ENCODE results near the gene RASGRF2. TPM values are rescaled to one million over a fixed set of nuclear protein-coding genes. Genes with fewer than 3 reads are reported as not detected.
A peak's percentile ranks its signal among the peaks of the same experiment; 100 is the strongest.

Gene RASGRF2
- total RNA-seq, 1 experiment from 2014 or later = 9.1 TPM

GRCh38 chr5:81169924-81170323 is 209.8 kb downstream of the RASGRF2 start:
- Histone ChIP-seq H3K9me3 (ENCODE audit: low read depth, low read length, poor library complexity, severe bottlenecking) (no peaks in the 10 kb centered on the region), H3K27ac (ENCODE audit: low read depth, low read length, poor library complexity, severe bottlenecking) (no peak overlapping the region), H3K36me3 (ENCODE audit: insufficient read depth, low read length, poor library complexity, severe bottlenecking) (no peaks in the 10 kb centered on the region), H3K27me3 (replicated peaks; ENCODE audit: insufficient read depth, low read depth, low read length, poor library complexity) (no peaks in the 10 kb centered on the region), H3K4me1 (ENCODE audit: insufficient read depth, low read length, poor library complexity, severe bottlenecking) (no peaks in the 10 kb centered on the region), H3K4me3 (ENCODE audit: low read depth, low read length, poor library complexity, severe bottlenecking) (no peak overlapping the region)
- no TSS peak for BruUV-seq (replicated peaks)
- intact Hi-C loops (cut with micrococcal nuclease; ENCODE audit: unreplicated experiment) = loop anchor here (5.0 to 10.0 kb wide), 3 partner anchors 205 to 458 kb away; partner anchors contain the start of gene RASGRF2
- CTCF ChIA-PET = no interaction called here
- POLR2A ChIA-PET (ENCODE audit: low non-redundant PET) = no interaction called here
- DNase-seq (ENCODE audit: low spot score) = no peak
- no peak for TF ChIP-seq CTCF (conservative IDR thresholded peaks at IDR 0.05; ENCODE audit: low read depth, low read length)
- no peak for TF ChIP-seq EZH2 (IDR thresholded peaks at IDR 0.05; ENCODE audit: borderline replicate concordance, low read depth, low read length, poor library complexity, severe bottlenecking)

DNA sequence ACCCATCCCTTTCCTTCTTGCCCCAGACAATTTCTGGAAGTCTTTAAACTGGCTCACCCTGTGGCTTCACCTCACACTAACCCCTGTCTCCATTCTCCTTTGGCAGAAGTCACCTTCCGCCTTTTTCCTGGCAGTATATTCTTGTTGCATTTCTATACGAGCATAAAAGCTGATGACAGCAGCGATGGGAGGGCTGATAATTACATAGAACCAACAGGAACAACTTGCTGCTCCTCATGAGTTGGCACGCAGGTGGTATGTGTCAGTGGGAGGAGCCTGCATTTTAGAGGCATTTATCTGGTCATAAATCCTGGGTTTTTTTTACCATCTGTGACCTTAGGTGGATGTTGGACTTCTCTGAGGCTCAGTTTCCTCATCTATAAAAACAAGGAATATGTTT is 211.6 kb downstream of the RASGRF2 start:
- no TSS peak for BruUV-seq (replicated peaks)
- CTCF ChIA-PET = no interaction called here

DNA sequence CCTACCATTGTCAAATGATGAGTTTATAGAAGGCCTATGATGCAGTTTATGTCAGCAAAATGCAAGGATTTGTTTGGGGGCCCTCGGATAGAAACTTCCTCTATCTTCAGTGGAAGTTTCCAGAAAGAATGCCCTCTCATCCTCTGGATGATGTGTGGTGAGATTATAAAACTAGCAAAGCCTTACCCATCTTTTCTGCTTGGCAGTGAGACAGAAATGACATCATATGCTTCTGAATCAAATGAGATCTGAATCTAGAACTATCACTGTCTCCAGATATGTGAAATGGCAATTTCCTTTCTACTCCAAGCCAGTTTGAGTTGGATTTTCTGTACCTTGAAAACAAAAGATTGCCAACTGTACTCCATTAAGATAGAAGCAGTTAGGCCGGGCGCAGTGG is 212.5 kb downstream of the RASGRF2 start:
- no peaks in the 10 kb centered on the region for H3K9me3 ChIP-seq (ENCODE audit: low read depth, low read length, poor library complexity, severe bottlenecking)
- no peaks in the 10 kb centered on the region for H3K4me1 ChIP-seq (ENCODE audit: insufficient read depth, low read length, poor library complexity, severe bottlenecking)
- TF ChIP-seq CTCF (conservative IDR thresholded peaks at IDR 0.05; ENCODE audit: low read depth, low read length) = no peak
- TF ChIP-seq EZH2 (IDR thresholded peaks at IDR 0.05; ENCODE audit: borderline replicate concordance, low read depth, low read length, poor library complexity, severe bottlenecking) = no peak
- no peaks in the 10 kb centered on the region for H3K27me3 ChIP-seq (replicated peaks; ENCODE audit: insufficient read depth, low read depth, low read length, poor library complexity)
- no peak overlapping the region for H3K4me3 ChIP-seq (ENCODE audit: low read depth, low read length, poor library complexity, severe bottlenecking)
- no peak for DNase-seq (ENCODE audit: low spot score)
- ChIA-PET POLR2A (ENCODE audit: low non-redundant PET) (no interaction called here), CTCF (no interaction called here)
- intact Hi-C loops (cut with micrococcal nuclease; ENCODE audit: unreplicated experiment) = no loop called here
- H3K36me3 ChIP-seq (ENCODE audit: insufficient read depth, low read length, poor library complexity, severe bottlenecking) = no peaks in the 10 kb centered on the region
- no peak overlapping the region for H3K27ac ChIP-seq (ENCODE audit: low read depth, low read length, poor library complexity, severe bottlenecking)
- BruUV-seq (replicated peaks) = no TSS peak

More for the DNA sequence above, 211.6 kb downstream of the RASGRF2 start:
- Histone ChIP-seq H3K27ac (ENCODE audit: low read depth, low read length, poor library complexity, severe bottlenecking) (no peak overlapping the region), H3K36me3 (ENCODE audit: insufficient read depth, low read length, poor library complexity, severe bottlenecking) (no peaks in the 10 kb centered on the region), H3K9me3 (ENCODE audit: low read depth, low read length, poor library complexity, severe bottlenecking) (no peaks in the 10 kb centered on the region), H3K27me3 (replicated peaks; ENCODE audit: insufficient read depth, low read depth, low read length, poor library complexity) (no peaks in the 10 kb centered on the region), H3K4me3 (ENCODE audit: low read depth, low read length, poor library complexity, severe bottlenecking) (no peak overlapping the region), H3K4me1 (ENCODE audit: insufficient read depth, low read length, poor library complexity, severe bottlenecking) (no peaks in the 10 kb centered on the region)
- intact Hi-C loops (cut with micrococcal nuclease; ENCODE audit: unreplicated experiment) = no loop called here
- TF ChIP-seq CTCF (conservative IDR thresholded peaks at IDR 0.05; ENCODE audit: low read depth, low read length) (no peak), EZH2 (IDR thresholded peaks at IDR 0.05; ENCODE audit: borderline replicate concordance, low read depth, low read length, poor library complexity, severe bottlenecking) (no peak)
- peak; percentile 41 for DNase-seq (ENCODE audit: low spot score)
- POLR2A ChIA-PET (ENCODE audit: low non-redundant PET) = no interaction called here

Measured in A673 (cell line).